HepG2 (cell line): Measurements from ENCODE around the gene NFKBIL1. TPM values are rescaled to one million over a fixed set of nuclear protein-coding genes. Genes with fewer than 3 reads are reported as not detected.

Source experiments
- BRD4 ChIP-seq: sonication (generic); formaldehyde crosslinking; IDR thresholded peaks from 2 replicates; pipeline ENCODE4 v1.4.0; 2020; ENCODE audit warnings: missing genetic modification reagents
- ETV6 ChIP-seq: sonication (generic); formaldehyde crosslinking; conservative IDR thresholded peaks from 2 replicates; pipeline ENCODE4 v1.4.0; 2020; ENCODE audit warnings: missing genetic modification reagents
- MZF1 ChIP-seq: sonication (generic); formaldehyde crosslinking; IDR thresholded peaks from 2 replicates; pipeline ENCODE4 v1.8.1; 2023; ENCODE audit warnings: mild to moderate bottlenecking, missing genetic modification reagents, borderline replicate concordance
- NFIB ChIP-seq: sonication (generic); formaldehyde crosslinking; IDR thresholded peaks from 2 replicates; pipeline ENCODE4 v1.9.0; 2021; ENCODE audit warnings: missing genetic modification reagents, mild to moderate bottlenecking, borderline replicate concordance
- RFX3 ChIP-seq: IDR thresholded peaks from 2 replicates; pipeline ENCODE4 v1.6.1; 2016; ENCODE audit warnings: missing biosample characterization, missing genetic modification reagents
- RNF219 ChIP-seq: sonication (generic); formaldehyde crosslinking; IDR thresholded peaks from 2 replicates; pipeline ENCODE4 v1.5.0; 2020; ENCODE audit warnings: mild to moderate bottlenecking, missing genetic modification reagents
- SMYD3 ChIP-seq: sonication (generic); formaldehyde crosslinking; IDR thresholded peaks from 2 replicates; pipeline ENCODE4 v1.8.1; 2023; ENCODE audit warnings: mild to moderate bottlenecking, missing genetic modification reagents
- XBP1 ChIP-seq: sonication (generic); formaldehyde crosslinking; IDR thresholded peaks from 2 replicates; pipeline ENCODE4 v1.5.0; 2020; ENCODE audit warnings: missing genetic modification reagents
- ZBTB7B ChIP-seq: sonication (generic); formaldehyde crosslinking; IDR thresholded peaks from 2 replicates; pipeline ENCODE4 v1.4.0; 2020; ENCODE audit warnings: missing genetic modification reagents
- ZHX1 ChIP-seq: sonication (generic); formaldehyde crosslinking; IDR thresholded peaks from 2 replicates; pipeline ENCODE4 v1.8.1; 2022; ENCODE audit warnings: low read depth, mild to moderate bottlenecking, missing genetic modification reagents
- ZNF569 ChIP-seq: sonication (generic); formaldehyde crosslinking; IDR thresholded peaks from 2 replicates; pipeline ENCODE4 v1.5.0; 2020; ENCODE audit warnings: mild to moderate bottlenecking, missing genetic modification reagents, moderate library complexity, borderline replicate concordance
- polyA plus RNA-seq, 8 experiments: library from polyadenylated mRNA; depleted of rRNA in 3 of 8; stranded (reverse) in 7 of 8; unstranded in 1 of 8; fragments of >200 nt; fragmentation: Illumina TruSeq in 4 of 8; extraction: Trizol in 4 of 8; gene quantifications; 2 replicates each; pipeline versions ENCODE4 v1.2.1 to v1.2.3, GENCODE V29; 2011 to 2016; ENCODE audit warnings: low read depth in 4 of 8, missing spikeins in 1 of 8, mixed read lengths in 1 of 8; ENCODE audit not compliant: insufficient read depth in 1 of 8
- total RNA-seq, 5 experiments: library from RNA; depleted of rRNA; stranded (reverse); fragments of >200 nt; fragmentation: Illumina TruSeq; extraction: Trizol; gene quantifications; 2 replicates each; pipeline ENCODE4 v1.2.3, GENCODE V29; 2016; ENCODE audit warnings: low read depth in 1 of 5
- TF ChIP-seq, protein P1 (sequence below): sonication (generic); formaldehyde crosslinking; IDR thresholded peaks from 2 replicates; pipeline ENCODE4 v1.8.1; 2023; ENCODE audit warnings: missing genetic modification reagents, inconsistent platforms, borderline replicate concordance
- TF ChIP-seq, protein P2 (sequence below): IDR thresholded peaks from 2 replicates; pipeline ENCODE4 v1.6.1; 2016; ENCODE audit warnings: control low read depth
- TF ChIP-seq, protein P3 (sequence below): IDR thresholded peaks from 2 replicates; pipeline ENCODE4 v1.6.1; 2018; ENCODE audit warnings: missing genetic modification reagents, mild to moderate bottlenecking, missing compliant biosample characterization
- TF ChIP-seq, protein P4 (sequence below): sonication (generic); formaldehyde crosslinking; IDR thresholded peaks from 2 replicates; pipeline ENCODE4 v1.5.1; 2020; ENCODE audit warnings: mild to moderate bottlenecking, missing genetic modification reagents, moderate library complexity
- TF ChIP-seq, protein P5 (sequence below): sonication (generic); formaldehyde crosslinking; IDR thresholded peaks from 2 replicates; pipeline ENCODE4 v1.8.0; 2022; ENCODE audit warnings: missing genetic modification reagents, mild to moderate bottlenecking, inconsistent platforms, borderline replicate concordance

Gene NFKBIL1
- total and polyA plus RNA-seq, 2 of the 13 experiments (the other 11 are each of a cell fraction or from before 2014, with no cell fraction given): 9.7 to 19.5 TPM

DNA sequence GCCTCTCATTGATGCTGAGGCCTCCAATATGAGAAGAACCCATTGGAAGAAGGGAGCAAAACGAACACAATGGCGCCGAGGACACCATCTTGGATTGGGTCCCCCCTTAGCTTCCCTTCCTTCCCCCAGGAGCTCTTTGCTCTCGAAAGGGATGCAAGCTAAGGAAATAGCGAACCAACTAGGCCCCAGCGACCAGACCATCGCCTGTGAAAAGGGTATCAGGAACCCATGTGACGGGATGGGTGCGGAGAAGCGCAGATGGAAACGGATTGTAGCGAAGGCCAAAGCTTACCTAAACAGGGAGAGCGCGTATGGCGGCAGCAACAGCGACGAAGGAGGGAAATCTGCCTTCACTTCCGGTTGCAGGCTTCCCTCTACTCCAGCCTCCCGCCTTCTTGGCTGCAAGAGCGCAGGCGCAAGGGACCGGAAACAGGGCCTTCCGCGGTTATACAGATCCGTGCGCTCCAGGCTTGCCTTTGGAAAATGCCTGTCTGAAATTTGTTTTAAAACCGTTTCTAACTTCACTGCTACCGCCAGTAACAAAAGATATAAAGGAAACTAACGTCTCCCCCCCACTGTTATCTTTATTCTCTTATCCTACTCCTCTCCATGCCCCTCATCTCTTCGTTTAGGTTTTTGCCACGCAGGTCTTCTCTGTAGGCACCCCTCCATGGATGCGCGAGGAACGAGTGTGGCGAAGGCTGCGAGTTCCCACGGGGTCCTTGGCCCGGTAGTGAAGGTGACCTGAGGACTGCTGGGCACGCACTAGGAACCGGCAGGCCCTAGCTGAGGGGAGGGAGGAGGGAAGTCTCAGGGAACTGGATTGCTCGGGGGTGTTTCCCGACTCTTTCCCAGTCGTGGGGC lies 5.5 kb upstream of the NFKBIL1 start, which contains the start of gene DDX39B (continued):
- TF ChIP-seq, protein P1, sequence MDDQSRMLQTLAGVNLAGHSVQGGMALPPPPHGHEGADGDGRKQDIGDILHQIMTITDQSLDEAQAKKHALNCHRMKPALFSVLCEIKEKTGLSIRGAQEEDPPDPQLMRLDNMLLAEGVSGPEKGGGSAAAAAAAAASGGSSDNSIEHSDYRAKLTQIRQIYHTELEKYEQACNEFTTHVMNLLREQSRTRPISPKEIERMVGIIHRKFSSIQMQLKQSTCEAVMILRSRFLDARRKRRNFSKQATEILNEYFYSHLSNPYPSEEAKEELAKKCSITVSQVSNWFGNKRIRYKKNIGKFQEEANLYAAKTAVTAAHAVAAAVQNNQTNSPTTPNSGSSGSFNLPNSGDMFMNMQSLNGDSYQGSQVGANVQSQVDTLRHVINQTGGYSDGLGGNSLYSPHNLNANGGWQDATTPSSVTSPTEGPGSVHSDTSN (CRISPR knock-in tag): peak; percentile 74; the same call in 1 of the 2 replicates
- TF ChIP-seq NFIB: no peak
- TF ChIP-seq, protein P2, sequence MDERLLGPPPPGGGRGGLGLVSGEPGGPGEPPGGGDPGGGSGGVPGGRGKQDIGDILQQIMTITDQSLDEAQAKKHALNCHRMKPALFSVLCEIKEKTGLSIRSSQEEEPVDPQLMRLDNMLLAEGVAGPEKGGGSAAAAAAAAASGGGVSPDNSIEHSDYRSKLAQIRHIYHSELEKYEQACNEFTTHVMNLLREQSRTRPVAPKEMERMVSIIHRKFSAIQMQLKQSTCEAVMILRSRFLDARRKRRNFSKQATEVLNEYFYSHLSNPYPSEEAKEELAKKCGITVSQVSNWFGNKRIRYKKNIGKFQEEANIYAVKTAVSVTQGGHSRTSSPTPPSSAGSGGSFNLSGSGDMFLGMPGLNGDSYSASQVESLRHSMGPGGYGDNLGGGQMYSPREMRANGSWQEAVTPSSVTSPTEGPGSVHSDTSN (CRISPR knock-in tag): no peak
- no peak; the same call in 1 of the 2 replicates for TF ChIP-seq ZBTB7B (CRISPR knock-in tag)
- peak; percentile 89 for TF ChIP-seq XBP1 (CRISPR knock-in tag)
- TF ChIP-seq ETV6 (CRISPR knock-in tag): peak; percentile 48
- TF ChIP-seq ZHX1 (CRISPR knock-in tag): peak; percentile 67; the same call in 1 of the 2 replicates
- 0 out of 2 replicates have a peak, but pooled peaks have one; percentile 82 for TF ChIP-seq RNF219 (CRISPR knock-in tag)
- TF ChIP-seq SMYD3 (CRISPR knock-in tag): peak; percentile 86; the same call in 1 of the 2 replicates
- no peak for TF ChIP-seq RFX3 (CRISPR knock-in tag)
- TF ChIP-seq, protein P3, sequence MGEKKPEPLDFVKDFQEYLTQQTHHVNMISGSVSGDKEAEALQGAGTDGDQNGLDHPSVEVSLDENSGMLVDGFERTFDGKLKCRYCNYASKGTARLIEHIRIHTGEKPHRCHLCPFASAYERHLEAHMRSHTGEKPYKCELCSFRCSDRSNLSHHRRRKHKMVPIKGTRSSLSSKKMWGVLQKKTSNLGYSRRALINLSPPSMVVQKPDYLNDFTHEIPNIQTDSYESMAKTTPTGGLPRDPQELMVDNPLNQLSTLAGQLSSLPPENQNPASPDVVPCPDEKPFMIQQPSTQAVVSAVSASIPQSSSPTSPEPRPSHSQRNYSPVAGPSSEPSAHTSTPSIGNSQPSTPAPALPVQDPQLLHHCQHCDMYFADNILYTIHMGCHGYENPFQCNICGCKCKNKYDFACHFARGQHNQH (CRISPR knock-in tag): peak; percentile 96
- TF ChIP-seq BRD4: peak; percentile 100
- no peak for TF ChIP-seq ZNF569
- TF ChIP-seq, protein P4, sequence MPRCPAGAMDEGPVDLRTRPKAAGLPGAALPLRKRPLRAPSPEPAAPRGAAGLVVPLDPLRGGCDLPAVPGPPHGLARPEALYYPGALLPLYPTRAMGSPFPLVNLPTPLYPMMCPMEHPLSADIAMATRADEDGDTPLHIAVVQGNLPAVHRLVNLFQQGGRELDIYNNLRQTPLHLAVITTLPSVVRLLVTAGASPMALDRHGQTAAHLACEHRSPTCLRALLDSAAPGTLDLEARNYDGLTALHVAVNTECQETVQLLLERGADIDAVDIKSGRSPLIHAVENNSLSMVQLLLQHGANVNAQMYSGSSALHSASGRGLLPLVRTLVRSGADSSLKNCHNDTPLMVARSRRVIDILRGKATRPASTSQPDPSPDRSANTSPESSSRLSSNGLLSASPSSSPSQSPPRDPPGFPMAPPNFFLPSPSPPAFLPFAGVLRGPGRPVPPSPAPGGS (CRISPR knock-in tag): peak; percentile 94
- TF ChIP-seq MZF1 (CRISPR knock-in tag): 0 out of 2 replicates have a peak, but pooled peaks have one; percentile 38
- TF ChIP-seq, protein P5, sequence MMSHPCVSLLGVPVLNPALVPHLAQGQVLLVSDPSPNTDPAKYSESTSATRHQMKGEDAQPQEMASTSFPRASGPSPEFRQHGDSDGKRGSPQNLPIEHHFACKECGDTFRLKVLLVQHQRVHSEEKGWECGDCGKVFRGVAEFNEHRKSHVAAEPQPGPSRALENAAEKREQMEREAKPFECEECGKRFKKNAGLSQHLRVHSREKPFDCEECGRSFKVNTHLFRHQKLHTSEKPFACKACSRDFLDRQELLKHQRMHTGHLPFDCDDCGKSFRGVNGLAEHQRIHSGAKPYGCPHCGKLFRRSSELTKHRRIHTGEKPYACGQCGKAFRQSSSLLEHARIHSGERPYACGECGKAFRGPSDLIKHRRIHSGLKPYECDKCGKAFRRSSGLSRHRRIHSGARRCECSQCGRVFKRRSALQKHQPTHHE (CRISPR knock-in tag): peak; percentile 72; the same call in 1 of the 2 replicates
